ENCODE measurements around the gene NEGR1. TPM values are rescaled to one million over a fixed set of nuclear protein-coding genes. Genes with fewer than 3 reads are reported as not detected.

Gene NEGR1
- total RNA-seq, 1 donor from 2014 or later, result 8.6 TPM

GRCh38 chr1:71921204-71921603, 361.1 kb downstream of the NEGR1 start:
- no peak for FAIRE-seq
- no peaks in the 10 kb centered on the region for H3K79me2 ChIP-seq (ENCODE audit: insufficient read depth, low read length)
- Mint-ChIP-seq H3K9me3 (ENCODE audit: unreplicated experiment) (no peaks in the 10 kb centered on the region), H3K4me1 (ENCODE audit: low read depth, unreplicated experiment) (no peaks in the 10 kb centered on the region), H3K36me3 (ENCODE audit: low read depth, unreplicated experiment) (no peaks in the 10 kb centered on the region), H3K4me3 (ENCODE audit: unreplicated experiment) (no peak overlapping the region), H3K27me3 (ENCODE audit: low read depth, unreplicated experiment) (no peaks in the 10 kb centered on the region), H3K27ac (ENCODE audit: unreplicated experiment) (no peak overlapping the region)
- H3K27ac ChIP-seq (ENCODE audit: low read depth, low read length), result no peak overlapping the region
- no peak for DNase-seq (ENCODE audit: low read depth)
- H4K20me1 ChIP-seq (ENCODE audit: insufficient read depth, low read length), result no peaks in the 10 kb centered on the region
- no peak overlapping the region for H3K4me3 ChIP-seq (ENCODE audit: insufficient read depth, low read depth, low read length)
- H3K9ac ChIP-seq (ENCODE audit: low read length), result no peak overlapping the region
- H3K4me1 ChIP-seq (ENCODE audit: insufficient read depth, low read length), result no peaks in the 10 kb centered on the region
- H3K4me2 ChIP-seq (ENCODE audit: low read length), result no peak overlapping the region
- no peaks in the 10 kb centered on the region for H3K36me3 ChIP-seq (ENCODE audit: insufficient read depth, low read length)
- H2AFZ ChIP-seq (ENCODE audit: low read depth, low read length), result no peak overlapping the region
- no peak for TF ChIP-seq CTCF (IDR thresholded peaks at IDR 0.05; ENCODE audit: insufficient read depth, low read depth, low read length)
- TF ChIP-seq EZH2 (IDR thresholded peaks at IDR 0.05; ENCODE audit: insufficient read depth, low read length), result no peak
- no peaks in the 10 kb centered on the region for H3K27me3 ChIP-seq (ENCODE audit: insufficient read depth, low read length)
- no peaks in the 10 kb centered on the region for H3K9me3 ChIP-seq (ENCODE audit: insufficient read depth, low read depth, low read length)

DNA sequence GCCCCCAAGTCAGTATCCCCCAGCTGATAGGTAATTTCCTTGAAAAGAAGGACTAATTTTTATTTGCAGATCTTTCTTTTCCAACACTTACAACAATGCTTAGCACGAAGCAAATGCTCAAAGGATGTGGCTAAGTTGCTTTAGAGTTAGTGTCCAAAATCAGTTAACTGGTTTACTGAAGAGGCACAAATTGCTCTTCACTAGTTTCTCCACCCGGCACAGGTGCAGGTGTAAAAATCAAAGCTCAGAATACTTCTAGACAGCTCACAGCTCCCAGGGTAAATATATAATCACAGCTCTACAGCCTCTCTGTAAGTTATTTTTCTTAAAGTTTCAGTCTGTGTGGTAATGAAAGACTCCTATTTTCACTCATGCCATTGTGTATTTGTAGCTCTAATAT, 361.8 kb downstream of the NEGR1 start:
- H3K9me3 Mint-ChIP-seq (ENCODE audit: unreplicated experiment), result no peaks in the 10 kb centered on the region
- no peaks in the 10 kb centered on the region for H3K4me1 Mint-ChIP-seq (ENCODE audit: low read depth, unreplicated experiment)
- Histone ChIP-seq H3K9ac (ENCODE audit: low read length) (no peak overlapping the region), H3K36me3 (ENCODE audit: insufficient read depth, low read length) (no peaks in the 10 kb centered on the region), H3K27me3 (ENCODE audit: insufficient read depth, low read length) (no peaks in the 10 kb centered on the region), H4K20me1 (ENCODE audit: insufficient read depth, low read length) (no peaks in the 10 kb centered on the region), H3K4me1 (ENCODE audit: insufficient read depth, low read length) (no peaks in the 10 kb centered on the region), H3K4me3 (ENCODE audit: insufficient read depth, low read depth, low read length) (no peak overlapping the region), H3K27ac (ENCODE audit: low read depth, low read length) (no peak overlapping the region), H3K9me3 (ENCODE audit: insufficient read depth, low read depth, low read length) (no peaks in the 10 kb centered on the region), H3K4me2 (ENCODE audit: low read length) (no peak overlapping the region), H3K79me2 (ENCODE audit: insufficient read depth, low read length) (no peaks in the 10 kb centered on the region), H2AFZ (ENCODE audit: low read depth, low read length) (no peak overlapping the region)
- no peak for DNase-seq (ENCODE audit: low read depth)
- H3K27me3 Mint-ChIP-seq (ENCODE audit: low read depth, unreplicated experiment), result no peaks in the 10 kb centered on the region
- H3K36me3 Mint-ChIP-seq (ENCODE audit: low read depth, unreplicated experiment), result no peaks in the 10 kb centered on the region
- TF ChIP-seq CTCF (IDR thresholded peaks at IDR 0.05; ENCODE audit: insufficient read depth, low read depth, low read length), result no peak
- TF ChIP-seq EZH2 (IDR thresholded peaks at IDR 0.05; ENCODE audit: insufficient read depth, low read length), result no peak
- no peak for FAIRE-seq
- H3K27ac Mint-ChIP-seq (ENCODE audit: unreplicated experiment), result no peak overlapping the region
- no peak overlapping the region for H3K4me3 Mint-ChIP-seq (ENCODE audit: unreplicated experiment)

DNA sequence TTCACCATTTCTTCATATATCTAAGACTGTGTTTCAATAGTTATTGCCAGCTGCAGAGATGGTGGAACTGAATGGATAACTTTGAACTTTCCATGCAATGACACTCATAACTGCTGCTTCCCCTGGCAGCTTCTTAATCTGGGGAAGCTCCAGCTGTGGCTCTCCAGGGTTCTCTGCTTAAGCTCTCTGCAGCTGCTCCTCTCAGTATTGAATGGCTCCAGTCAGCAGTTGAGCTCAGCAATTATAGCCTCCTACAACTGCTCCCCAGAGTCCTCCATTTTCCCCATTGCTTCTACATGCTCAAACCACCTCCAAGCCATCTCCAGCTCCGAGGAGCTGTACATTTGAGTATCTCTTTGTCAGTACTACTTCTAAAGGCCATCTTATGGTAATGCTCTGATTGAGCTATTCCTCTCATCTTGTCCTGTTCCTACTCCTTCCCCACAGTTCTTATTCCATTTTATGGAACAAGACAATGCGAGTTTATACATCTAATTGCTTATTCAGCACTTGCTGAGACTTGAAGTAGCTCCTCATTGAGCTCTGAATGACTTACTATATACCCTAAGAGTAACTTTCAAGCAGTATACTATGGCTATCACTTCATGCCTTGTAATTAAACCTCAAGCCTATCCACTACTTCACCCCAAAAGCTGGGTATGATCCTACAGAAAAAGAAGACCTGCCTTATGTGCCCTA, 362.4 kb downstream of the NEGR1 start:
- no peaks in the 10 kb centered on the region for H3K9me3 Mint-ChIP-seq (ENCODE audit: unreplicated experiment)
- no peak for FAIRE-seq
- no peak overlapping the region for H3K27ac Mint-ChIP-seq (ENCODE audit: unreplicated experiment)

More for the DNA sequence above, 362.4 kb downstream of the NEGR1 start:
- no peaks in the 10 kb centered on the region for H3K4me1 ChIP-seq (ENCODE audit: insufficient read depth, low read length)
- Mint-ChIP-seq H3K4me3 (ENCODE audit: unreplicated experiment) (no peak overlapping the region), H3K27me3 (ENCODE audit: low read depth, unreplicated experiment) (no peaks in the 10 kb centered on the region), H3K36me3 (ENCODE audit: low read depth, unreplicated experiment) (no peaks in the 10 kb centered on the region), H3K4me1 (ENCODE audit: low read depth, unreplicated experiment) (no peaks in the 10 kb centered on the region)
- no peak overlapping the region for H3K9ac ChIP-seq (ENCODE audit: low read length)
- TF ChIP-seq EZH2 (IDR thresholded peaks at IDR 0.05; ENCODE audit: insufficient read depth, low read length), result no peak
- TF ChIP-seq CTCF (IDR thresholded peaks at IDR 0.05; ENCODE audit: insufficient read depth, low read depth, low read length), result no peak
- H3K27me3 ChIP-seq (ENCODE audit: insufficient read depth, low read length), result no peaks in the 10 kb centered on the region
- H3K79me2 ChIP-seq (ENCODE audit: insufficient read depth, low read length), result no peaks in the 10 kb centered on the region
- H3K4me2 ChIP-seq (ENCODE audit: low read length), result no peak overlapping the region
- no peaks in the 10 kb centered on the region for H3K9me3 ChIP-seq (ENCODE audit: insufficient read depth, low read depth, low read length)
- no peaks in the 10 kb centered on the region for H3K36me3 ChIP-seq (ENCODE audit: insufficient read depth, low read length)
- no peak overlapping the region for H2AFZ ChIP-seq (ENCODE audit: low read depth, low read length)
- no peak for DNase-seq (ENCODE audit: low read depth)
- H4K20me1 ChIP-seq (ENCODE audit: insufficient read depth, low read length), result no peaks in the 10 kb centered on the region
- H3K4me3 ChIP-seq (ENCODE audit: insufficient read depth, low read depth, low read length), result no peak overlapping the region
- no peak overlapping the region for H3K27ac ChIP-seq (ENCODE audit: low read depth, low read length)
